Measurements from ENCODE around the gene CACHD1. TPM values are rescaled to one million over a fixed set of nuclear protein-coding genes. Genes with fewer than 3 reads are reported as not detected.
"Not testable (repeated sequence)": the region's sequence is repeated elsewhere in the genome, so short reads cannot be mapped to it uniquely, and the experiment has no call there.

CACHD1 gene
- total RNA-seq, 2 experiments from 2014 or later, result 0.05 TPM; not detected in 1

DNA sequence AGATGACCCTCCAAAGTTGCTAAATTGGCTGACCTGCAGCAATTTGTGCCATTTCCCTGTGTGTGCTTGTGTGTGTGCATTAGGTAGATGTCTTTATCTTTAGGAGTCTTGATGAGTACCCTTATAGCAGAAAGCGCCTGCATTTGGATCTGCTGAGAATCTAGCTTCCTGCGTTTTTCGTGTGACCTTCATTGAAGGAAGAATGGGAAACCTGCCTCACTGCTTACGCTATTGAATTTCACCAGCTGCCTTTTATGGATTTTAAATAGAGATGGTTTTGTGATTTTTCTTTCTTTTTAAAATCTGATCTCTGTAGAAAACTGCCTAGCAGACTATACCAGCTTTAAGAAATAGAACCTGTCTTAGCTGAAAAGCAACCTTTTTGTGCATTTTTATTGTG is 124.5 kb downstream of the CACHD1 start:
- Mint-ChIP-seq H3K9me3 (no peaks in the 10 kb centered on the region), H3K27me3 (peaks cover 4% of the 10 kb centered on the region), H3K36me3 (ENCODE audit: low read depth) (no peaks in the 10 kb centered on the region), H3K4me1 (no peaks in the 10 kb centered on the region), H3K4me3 (no peak overlapping the region), H3K27ac (no peak overlapping the region)
- POLR2A ChIA-PET, result no interaction called here
- CTCF ChIA-PET, result no interaction called here
- no peak for DNase-seq

DNA sequence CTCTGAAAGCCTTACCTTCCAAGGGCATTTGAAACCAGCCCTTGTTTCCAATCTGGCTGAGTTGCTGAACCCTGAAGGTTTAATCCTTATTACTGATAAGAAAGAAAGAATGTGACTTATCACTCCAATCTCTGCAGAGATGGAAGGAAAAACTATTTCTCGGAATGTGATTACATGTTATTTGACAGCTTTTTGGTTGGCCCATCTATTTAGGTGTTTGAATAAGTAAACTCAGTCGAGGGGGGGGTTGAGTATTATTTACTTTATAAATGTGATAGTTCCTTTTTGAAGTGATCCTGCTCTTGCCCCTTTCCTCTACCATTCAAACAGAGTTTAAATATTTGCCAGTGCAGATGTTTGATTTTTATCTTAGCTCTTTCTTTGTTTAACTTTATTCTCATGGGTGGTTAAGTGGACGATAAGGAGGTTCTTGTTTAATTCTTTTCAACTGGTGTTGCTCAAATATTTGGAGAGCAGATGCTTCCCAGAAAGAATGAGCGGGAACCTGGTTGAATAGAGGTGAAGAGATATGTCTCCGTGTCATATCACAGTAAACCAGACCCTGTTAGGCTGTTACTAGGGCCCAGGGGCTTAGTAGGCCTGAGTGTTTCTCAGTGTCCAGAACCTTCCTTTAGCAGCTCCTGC is 126.1 kb downstream of the CACHD1 start:
- H3K4me1 Mint-ChIP-seq, result no peaks in the 10 kb centered on the region
- no peak overlapping the region for H3K27ac Mint-ChIP-seq
- no peak for DNase-seq
- ChIA-PET CTCF (no interaction called here), POLR2A (no interaction called here)
- H3K9me3 Mint-ChIP-seq, result no peaks in the 10 kb centered on the region
- no peak overlapping the region for H3K4me3 Mint-ChIP-seq
- peaks cover 4% of the 10 kb centered on the region for H3K27me3 Mint-ChIP-seq
- no peaks in the 10 kb centered on the region for H3K36me3 Mint-ChIP-seq (ENCODE audit: low read depth)

DNA sequence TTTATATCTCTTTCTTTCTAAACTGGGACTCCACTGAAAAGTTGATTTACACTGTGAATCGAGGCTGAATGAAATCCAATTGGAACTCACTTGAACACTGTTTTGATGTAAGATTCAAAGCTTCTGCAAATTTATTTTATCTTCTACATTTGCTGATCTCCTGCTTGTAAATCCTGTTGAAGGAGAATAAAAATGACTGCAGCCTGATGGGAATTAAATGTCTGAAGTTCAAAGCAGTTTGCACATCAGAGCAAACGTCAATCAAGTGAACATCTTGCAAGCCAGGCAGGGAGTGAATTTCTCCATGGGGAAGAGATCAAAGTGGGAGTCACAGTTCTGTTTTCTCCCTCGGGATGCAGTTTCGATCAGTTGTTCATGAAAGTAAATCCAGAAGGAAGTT is 127.2 kb downstream of the CACHD1 start:
- Mint-ChIP-seq H3K27me3 (peaks cover 1% of the 10 kb centered on the region), H3K27ac (no peak overlapping the region), H3K36me3 (ENCODE audit: low read depth) (no peaks in the 10 kb centered on the region), H3K4me3 (no peak overlapping the region), H3K4me1 (no peaks in the 10 kb centered on the region), H3K9me3 (no peaks in the 10 kb centered on the region)
- POLR2A ChIA-PET, result no interaction called here
- CTCF ChIA-PET, result no interaction called here
- DNase-seq, result no peak

DNA sequence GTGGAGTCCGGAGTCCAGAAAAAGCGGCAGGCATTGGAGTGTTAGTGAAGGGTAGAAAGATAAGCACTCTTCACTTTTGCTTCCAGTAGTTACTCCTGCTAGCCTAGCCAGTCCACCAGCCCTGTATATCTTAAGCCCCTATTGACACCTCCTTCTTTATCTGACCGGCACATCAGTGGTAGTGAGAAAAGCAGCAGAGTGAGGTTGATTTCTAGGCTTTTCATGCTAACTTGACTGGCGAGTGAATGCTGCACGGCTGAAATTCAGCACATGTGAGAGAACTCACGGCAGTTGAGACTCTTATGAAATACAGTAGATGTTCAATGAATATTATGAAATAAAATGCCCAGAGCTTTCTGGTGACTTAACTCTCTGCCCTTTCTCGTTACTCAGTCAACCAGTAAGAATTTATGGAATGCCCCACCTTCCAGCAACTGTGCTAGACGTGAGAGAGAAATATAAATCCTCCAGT is 128.2 kb downstream of the CACHD1 start:
- H3K4me1 Mint-ChIP-seq, result no peaks in the 10 kb centered on the region
- H3K27ac Mint-ChIP-seq, result no peak overlapping the region
- no peak for DNase-seq
- no peaks in the 10 kb centered on the region for H3K36me3 Mint-ChIP-seq (ENCODE audit: low read depth)
- peaks cover 1% of the 10 kb centered on the region for H3K27me3 Mint-ChIP-seq
- H3K4me3 Mint-ChIP-seq, result no peak overlapping the region
- CTCF ChIA-PET, result no interaction called here
- no peaks in the 10 kb centered on the region for H3K9me3 Mint-ChIP-seq
- POLR2A ChIA-PET, result no interaction called here

DNA sequence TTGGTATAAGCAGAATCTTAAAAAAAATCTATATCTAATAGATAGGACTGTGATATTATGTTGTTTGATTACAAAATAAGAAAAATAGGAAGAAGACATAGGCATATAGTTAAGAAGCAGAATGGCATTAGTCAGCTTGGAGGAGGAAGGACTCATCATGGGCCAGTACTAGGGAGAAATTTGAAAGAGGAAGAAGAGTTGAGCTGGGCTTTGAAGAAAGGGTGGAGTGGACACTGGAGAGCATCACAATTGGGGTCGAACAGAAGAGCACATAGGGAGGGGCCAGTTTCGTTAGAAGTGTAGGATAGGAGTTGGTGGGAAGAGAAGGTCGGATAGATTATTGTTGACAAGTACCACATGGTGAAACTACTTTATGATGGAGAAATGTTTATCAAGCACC is 129.3 kb downstream of the CACHD1 start:
- DNase-seq, result no peak
- H3K36me3 Mint-ChIP-seq (ENCODE audit: low read depth), result no peaks in the 10 kb centered on the region
- H3K27me3 Mint-ChIP-seq, result peaks cover 1% of the 10 kb centered on the region
- CTCF ChIA-PET, result no interaction called here
- H3K4me3 Mint-ChIP-seq, result no peak overlapping the region
- H3K9me3 Mint-ChIP-seq, result no peaks in the 10 kb centered on the region
- no peak overlapping the region for H3K27ac Mint-ChIP-seq
- POLR2A ChIA-PET, result no interaction called here
- H3K4me1 Mint-ChIP-seq, result no peaks in the 10 kb centered on the region

DNA sequence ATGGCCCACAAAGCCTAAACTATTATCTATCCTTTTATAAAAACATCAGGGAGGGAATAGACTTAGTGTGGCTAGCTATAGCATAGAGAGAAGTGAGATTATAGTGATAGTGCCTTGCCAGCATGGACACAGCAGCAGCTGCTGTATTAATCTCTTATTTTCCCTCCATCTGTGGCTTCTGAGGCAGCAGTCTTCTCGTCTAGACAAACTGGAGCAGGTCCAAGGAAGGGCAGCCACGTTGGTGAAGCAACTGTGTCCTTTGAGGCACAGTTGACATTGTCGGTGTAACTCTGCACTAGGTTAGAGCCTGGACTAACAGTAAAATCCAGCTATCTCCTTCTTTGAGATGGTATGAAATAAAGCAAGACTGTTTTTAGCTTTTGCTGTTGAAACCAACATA is 131.3 kb downstream of the CACHD1 start:
- ChIA-PET POLR2A (no interaction called here), CTCF (no interaction called here)
- no peaks in the 10 kb centered on the region for H3K9me3 Mint-ChIP-seq
- H3K4me3 Mint-ChIP-seq, result no peak overlapping the region
- no peak for DNase-seq
- peaks cover 1% of the 10 kb centered on the region for H3K27me3 Mint-ChIP-seq
- no peaks in the 10 kb centered on the region for H3K36me3 Mint-ChIP-seq (ENCODE audit: low read depth)
- no peaks in the 10 kb centered on the region for H3K4me1 Mint-ChIP-seq
- no peak overlapping the region for H3K27ac Mint-ChIP-seq

DNA sequence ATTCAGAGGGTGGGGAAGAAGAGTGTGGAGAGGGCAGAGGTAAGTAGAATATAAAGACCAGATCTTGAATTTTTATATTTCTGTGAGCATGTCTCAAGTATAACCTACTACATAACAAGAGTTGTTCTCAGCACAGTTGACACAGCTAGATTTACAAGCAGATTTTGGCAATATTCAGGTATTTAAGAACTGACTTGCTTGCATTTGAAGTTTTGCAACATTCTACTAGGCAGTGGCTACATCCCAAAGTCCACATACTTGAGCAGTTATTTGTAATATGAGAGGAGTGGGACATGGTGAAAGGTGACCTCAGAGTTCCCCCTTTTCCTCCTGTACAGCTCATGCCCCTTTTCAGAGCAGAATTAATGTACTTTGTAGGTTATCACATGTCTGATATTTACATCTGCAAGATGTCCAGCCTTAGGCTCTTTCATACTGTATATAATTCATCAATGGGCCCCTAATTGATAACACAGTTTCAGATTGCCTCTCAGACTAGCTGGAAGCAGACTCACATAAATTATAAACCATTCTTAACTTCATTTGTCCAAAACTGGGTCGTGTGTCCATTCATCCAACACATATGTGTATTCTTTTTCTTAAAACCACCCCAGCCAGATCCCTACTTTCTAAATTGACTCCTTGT is 138.2 kb downstream of the CACHD1 start:
- CTCF ChIA-PET, result no interaction called here
- Mint-ChIP-seq H3K27me3 (no peaks in the 10 kb centered on the region), H3K4me3 (no peak overlapping the region), H3K27ac (no peak overlapping the region), H3K9me3 (peaks cover 6% of the 10 kb centered on the region), H3K36me3 (ENCODE audit: low read depth) (no peaks in the 10 kb centered on the region), H3K4me1 (no peaks in the 10 kb centered on the region)
- POLR2A ChIA-PET, result no interaction called here
- DNase-seq, result no peak

DNA sequence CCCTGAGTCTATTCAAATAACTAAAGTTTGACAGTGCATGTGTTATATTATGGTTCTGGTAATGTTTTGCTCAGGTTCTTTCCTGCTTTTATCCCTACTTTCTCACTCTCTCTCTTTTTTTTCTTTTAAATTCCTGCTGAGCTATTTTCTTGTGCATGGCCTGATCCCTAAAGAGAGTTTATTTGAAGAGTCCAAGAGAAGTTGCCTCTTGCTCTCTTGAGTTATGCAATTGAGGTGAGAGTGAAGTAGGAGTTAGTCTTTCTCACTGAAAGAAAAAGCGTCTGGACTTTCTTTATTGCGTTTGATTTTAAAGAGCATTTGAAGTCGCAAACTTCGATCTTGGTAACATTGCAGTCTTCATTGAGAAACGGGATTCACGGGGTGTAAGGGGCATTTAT is 138.7 kb downstream of the CACHD1 start:
- POLR2A ChIA-PET, result no interaction called here
- no peaks in the 10 kb centered on the region for H3K36me3 Mint-ChIP-seq (ENCODE audit: low read depth)

DNA sequence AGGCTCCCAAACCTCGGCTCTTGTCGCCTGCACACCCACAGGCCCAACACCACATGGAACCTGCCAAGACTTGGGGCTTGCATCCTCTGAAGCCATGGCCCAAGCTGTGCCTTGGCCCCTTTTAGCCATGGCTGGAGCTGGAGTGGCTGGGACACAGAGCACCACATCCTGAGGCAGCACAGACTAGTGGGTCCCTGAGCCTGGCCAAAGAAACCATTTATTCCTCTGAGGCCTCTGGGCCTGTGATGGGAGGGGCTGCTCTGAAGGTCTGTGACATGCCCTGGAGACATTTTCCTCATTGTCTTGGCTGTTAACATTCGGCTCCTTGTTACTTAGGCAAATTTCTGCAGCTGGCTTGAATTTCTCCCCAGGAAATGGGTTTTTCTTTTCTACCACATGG is 141.0 kb downstream of the CACHD1 start:
- H3K36me3 Mint-ChIP-seq (ENCODE audit: low read depth); POLR2A ChIA-PET; H3K27me3 Mint-ChIP-seq; H3K9me3 Mint-ChIP-seq; DNase-seq; CTCF ChIA-PET; H3K27ac Mint-ChIP-seq; H3K4me3 Mint-ChIP-seq; H3K4me1 Mint-ChIP-seq: not testable (repeated sequence)

More for the DNA sequence above, 138.7 kb downstream of the CACHD1 start:
- CTCF ChIA-PET, result no interaction called here
- Mint-ChIP-seq H3K27me3 (no peaks in the 10 kb centered on the region), H3K27ac (no peak overlapping the region), H3K4me1 (no peaks in the 10 kb centered on the region), H3K4me3 (no peak overlapping the region), H3K9me3 (peaks cover 6% of the 10 kb centered on the region)
- no peak for DNase-seq

DNA sequence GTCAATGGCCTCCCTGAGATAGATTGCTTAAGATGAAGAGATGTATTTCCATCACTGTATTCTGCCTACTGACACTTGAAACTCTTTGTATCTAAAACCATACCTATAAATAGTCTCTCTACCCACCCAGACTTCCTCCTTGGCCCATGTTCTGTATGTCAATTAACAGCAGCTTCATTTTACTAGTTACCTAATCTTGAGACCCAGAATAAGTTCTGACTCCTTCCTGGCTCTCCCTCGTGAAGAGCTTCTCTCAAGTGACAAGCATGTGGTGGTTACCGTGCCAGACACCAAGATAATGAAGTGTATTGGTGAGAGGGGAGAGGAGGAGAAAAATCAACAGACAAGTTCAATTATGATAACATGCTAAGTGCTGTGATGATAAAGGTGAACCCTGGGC is 146.1 kb downstream of the CACHD1 start:
- peaks cover 16% of the 10 kb centered on the region for H3K27me3 Mint-ChIP-seq
- POLR2A ChIA-PET, result no interaction called here
- CTCF ChIA-PET, result no interaction called here
- no peak overlapping the region for H3K27ac Mint-ChIP-seq
- H3K36me3 Mint-ChIP-seq (ENCODE audit: low read depth), result no peaks in the 10 kb centered on the region
- H3K9me3 Mint-ChIP-seq, result no peaks in the 10 kb centered on the region
- no peak for DNase-seq
- no peak overlapping the region for H3K4me3 Mint-ChIP-seq
- no peaks in the 10 kb centered on the region for H3K4me1 Mint-ChIP-seq

DNA sequence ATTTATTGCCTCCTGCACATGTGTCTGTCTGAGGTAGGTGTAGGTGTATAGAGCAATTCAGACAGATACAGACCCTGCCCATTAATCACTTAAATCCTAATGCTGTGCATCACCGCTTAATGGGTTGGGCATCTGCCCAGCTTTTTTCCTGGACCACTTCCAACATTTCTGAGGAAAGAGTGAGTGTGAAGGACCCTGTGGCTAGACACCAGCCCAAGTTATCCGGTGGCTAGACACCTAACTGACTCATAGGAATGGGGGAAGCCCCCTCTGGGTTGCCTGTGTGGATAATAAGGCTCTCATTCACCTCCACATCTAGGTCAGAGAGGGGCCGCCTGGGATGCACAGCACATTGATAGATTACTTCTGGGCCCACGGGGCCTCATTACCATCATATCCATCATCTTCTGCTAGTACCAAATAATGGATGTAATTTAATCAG is 153.8 kb downstream of the CACHD1 start:
- Mint-ChIP-seq H3K4me3 (no peak overlapping the region), H3K36me3 (ENCODE audit: low read depth) (no peaks in the 10 kb centered on the region), H3K9me3 (no peaks in the 10 kb centered on the region), H3K27ac (no peak overlapping the region), H3K4me1 (no peaks in the 10 kb centered on the region), H3K27me3 (peaks cover 9% of the 10 kb centered on the region)
- CTCF ChIA-PET, result no interaction called here
- POLR2A ChIA-PET, result no interaction called here
- no peak for DNase-seq

DNA sequence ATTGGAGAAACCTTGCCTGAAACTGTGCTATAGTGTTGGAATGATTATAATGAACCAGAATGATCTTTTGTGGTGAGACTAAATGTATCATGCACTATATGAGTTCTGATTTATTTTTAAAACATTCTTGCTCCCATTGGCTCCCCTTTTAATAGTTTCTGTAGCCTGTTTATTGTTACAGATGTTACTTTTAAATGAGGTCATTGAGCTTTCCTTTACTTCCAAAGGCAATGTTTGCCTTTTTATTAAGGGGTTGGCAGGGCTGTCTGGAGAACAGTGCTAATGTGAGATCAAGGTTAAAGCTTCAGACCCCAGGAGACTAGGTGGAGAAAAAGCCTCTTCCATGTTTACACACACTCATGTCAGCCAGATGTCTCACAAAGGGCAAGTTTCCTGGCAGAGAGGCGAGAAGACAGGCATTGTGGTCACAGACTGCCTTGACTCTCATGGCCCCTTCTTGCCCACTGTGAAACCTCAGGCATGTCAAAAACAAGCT is 154.3 kb downstream of the CACHD1 start:
- H3K4me3 Mint-ChIP-seq, result no peak overlapping the region
- no peaks in the 10 kb centered on the region for H3K4me1 Mint-ChIP-seq
- no peak overlapping the region for H3K27ac Mint-ChIP-seq
- peaks cover 7% of the 10 kb centered on the region for H3K27me3 Mint-ChIP-seq
- no peaks in the 10 kb centered on the region for H3K36me3 Mint-ChIP-seq (ENCODE audit: low read depth)
- DNase-seq, result no peak
- ChIA-PET POLR2A (no interaction called here), CTCF (no interaction called here)
- no peaks in the 10 kb centered on the region for H3K9me3 Mint-ChIP-seq

DNA sequence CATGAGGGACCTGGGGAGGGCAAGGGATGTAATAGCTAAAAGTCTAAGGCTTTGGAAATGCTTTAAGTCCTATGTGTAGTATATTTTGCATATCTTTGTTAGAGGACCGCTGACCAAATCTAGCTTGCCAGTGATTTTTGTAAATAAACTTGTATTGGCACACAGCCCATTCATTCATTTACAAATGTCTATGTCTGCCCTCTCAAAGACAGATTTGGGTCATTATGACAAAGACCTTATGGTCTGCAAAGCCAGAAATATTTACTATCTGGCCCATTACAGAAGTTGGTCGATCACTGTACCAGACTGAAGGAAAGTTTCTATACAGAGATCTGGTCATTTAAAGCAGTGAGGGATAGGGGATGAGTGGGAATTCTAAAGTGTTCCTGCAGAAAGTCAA is 154.9 kb downstream of the CACHD1 start:
- Mint-ChIP-seq H3K27ac (no peak overlapping the region), H3K27me3 (peaks cover 7% of the 10 kb centered on the region), H3K36me3 (ENCODE audit: low read depth) (no peaks in the 10 kb centered on the region), H3K9me3 (no peaks in the 10 kb centered on the region), H3K4me1 (no peaks in the 10 kb centered on the region), H3K4me3 (no peak overlapping the region)
- CTCF ChIA-PET, result no interaction called here
- POLR2A ChIA-PET, result no interaction called here
- no peak for DNase-seq

DNA sequence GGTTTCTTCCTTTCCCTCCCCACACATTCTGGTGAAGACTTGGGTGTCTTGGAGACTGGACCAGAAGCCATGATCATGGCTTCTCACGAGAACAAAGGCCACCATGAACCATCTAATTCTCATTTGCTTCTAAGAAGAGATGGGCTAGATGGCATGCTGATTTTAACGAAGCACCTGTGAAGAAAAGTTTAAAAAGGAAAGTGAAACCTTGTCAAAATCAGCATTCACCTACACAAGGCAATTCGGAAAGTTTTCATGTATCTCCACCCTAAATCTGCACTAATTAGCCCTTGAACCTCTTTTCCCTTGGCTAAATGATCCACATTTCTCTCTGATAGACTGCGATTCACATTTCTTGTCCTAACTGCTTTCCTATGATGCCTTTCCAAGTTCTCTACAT is 160.7 kb downstream of the CACHD1 start:
- no peak overlapping the region for H3K27ac Mint-ChIP-seq

More for the DNA sequence above, 160.7 kb downstream of the CACHD1 start:
- DNase-seq, result no peak
- no peaks in the 10 kb centered on the region for H3K27me3 Mint-ChIP-seq
- H3K4me1 Mint-ChIP-seq, result peaks cover 9% of the 10 kb centered on the region
- H3K9me3 Mint-ChIP-seq, result no peaks in the 10 kb centered on the region
- H3K36me3 Mint-ChIP-seq (ENCODE audit: low read depth), result no peaks in the 10 kb centered on the region
- ChIA-PET CTCF (no interaction called here), POLR2A (no interaction called here)
- H3K4me3 Mint-ChIP-seq, result no peak overlapping the region

Measured in activated CD4-positive, alpha-beta memory T cell treated with anti-CD3 and anti-CD28 coated beads, Interleukin-2, amount 10 ng/mL, durations not matched to agents 7 days and 5 days (primary cell).